ENCODE data around the gene SNCA. TPM values are rescaled to one million over a fixed set of nuclear protein-coding genes. Genes with fewer than 3 reads are reported as not detected.

SNCA gene
- total RNA-seq, 1 experiment from 2014 or later, result 179 TPM

DNA sequence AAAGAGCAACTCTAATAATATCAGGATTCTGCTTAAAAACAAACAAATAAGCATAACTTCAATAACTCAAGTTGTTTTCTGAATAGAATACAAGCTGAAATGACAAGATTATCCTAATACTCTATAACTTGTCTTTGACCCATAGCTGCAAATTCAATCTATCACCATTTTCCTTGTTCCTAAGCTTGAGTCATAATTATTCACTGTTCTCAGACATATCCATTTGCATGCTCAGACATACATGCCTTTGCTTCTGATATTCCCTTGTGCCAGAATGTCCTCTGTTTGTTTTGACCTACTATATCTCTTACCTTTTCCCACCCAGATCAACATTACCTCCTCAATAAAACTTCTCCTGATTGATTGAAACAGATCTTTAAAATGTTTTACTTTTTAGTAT is 109.7 kb downstream of the SNCA start:
- no peak for DNase-seq (ENCODE audit: low read depth, low spot score)
- in situ Hi-C loops (cut with HindIII; ENCODE audit: low pct_unique_long_range_greater_than_20kb, low sequenced_read_pairs), result no loop called here

DNA sequence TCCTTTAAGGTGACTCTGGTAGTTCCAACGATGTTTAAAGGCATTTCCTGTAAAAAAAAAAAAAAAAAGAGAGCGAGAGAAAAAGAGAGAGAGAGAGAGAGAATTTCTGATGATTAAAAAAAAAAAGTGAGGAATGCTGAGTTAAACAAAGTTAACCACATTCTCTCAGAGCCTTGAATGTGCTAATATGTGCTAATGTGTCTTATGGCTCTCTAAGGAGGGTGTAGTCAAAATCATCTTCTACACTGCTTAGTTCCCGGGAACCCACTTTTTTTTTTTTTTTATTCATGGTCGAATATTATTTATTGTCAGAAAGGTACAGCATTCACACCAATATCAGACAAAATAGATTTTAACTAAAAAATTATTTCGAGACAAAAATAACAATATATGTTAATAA is 111.7 kb downstream of the SNCA start:
- in situ Hi-C loops (cut with HindIII; ENCODE audit: low pct_unique_long_range_greater_than_20kb, low sequenced_read_pairs), result no loop called here
- no peak for DNase-seq (ENCODE audit: low read depth, low spot score)

DNA sequence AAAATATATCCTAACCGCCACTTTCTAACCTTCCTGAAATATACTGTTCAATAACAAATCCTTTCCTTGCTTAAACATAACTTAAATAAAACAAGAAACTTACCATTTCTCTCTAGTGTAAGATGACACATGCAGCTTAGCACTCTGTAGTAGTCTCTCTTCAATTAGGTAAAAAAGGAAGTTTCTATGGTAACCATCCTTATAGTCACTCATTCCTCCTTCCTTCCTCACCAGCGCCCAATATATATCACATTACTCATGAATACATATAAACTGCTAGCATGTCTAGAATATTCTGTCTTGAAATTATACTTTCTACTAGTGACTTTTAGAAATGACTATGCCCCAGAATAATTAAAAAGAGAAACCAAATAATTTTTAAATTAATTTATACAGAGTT is 112.2 kb downstream of the SNCA start:
- in situ Hi-C loops (cut with HindIII; ENCODE audit: low pct_unique_long_range_greater_than_20kb, low sequenced_read_pairs), result no loop called here
- no peak for DNase-seq (ENCODE audit: low read depth, low spot score)

DNA sequence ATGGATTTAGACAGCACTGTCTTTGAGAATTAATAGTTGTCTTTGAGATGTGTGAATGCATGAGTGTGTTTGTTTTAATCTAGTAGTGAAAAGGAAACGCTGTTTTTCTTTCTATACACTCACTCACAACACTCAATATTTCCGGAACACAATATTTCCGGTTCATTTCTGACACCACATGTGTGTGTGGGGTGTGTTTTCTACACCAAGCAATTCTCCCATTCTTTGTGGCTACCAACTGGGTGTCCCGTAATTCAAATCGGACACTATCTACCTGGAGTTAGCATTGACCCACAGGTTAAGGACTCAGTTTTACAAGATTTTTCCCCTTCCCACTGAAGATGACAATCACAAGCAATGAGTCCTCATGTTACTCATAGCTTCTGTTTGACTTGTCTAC is 113.9 kb downstream of the SNCA start:
- in situ Hi-C loops (cut with HindIII; ENCODE audit: low pct_unique_long_range_greater_than_20kb, low sequenced_read_pairs), result no loop called here
- peak; percentile 4 for DNase-seq (ENCODE audit: low read depth, low spot score)

DNA sequence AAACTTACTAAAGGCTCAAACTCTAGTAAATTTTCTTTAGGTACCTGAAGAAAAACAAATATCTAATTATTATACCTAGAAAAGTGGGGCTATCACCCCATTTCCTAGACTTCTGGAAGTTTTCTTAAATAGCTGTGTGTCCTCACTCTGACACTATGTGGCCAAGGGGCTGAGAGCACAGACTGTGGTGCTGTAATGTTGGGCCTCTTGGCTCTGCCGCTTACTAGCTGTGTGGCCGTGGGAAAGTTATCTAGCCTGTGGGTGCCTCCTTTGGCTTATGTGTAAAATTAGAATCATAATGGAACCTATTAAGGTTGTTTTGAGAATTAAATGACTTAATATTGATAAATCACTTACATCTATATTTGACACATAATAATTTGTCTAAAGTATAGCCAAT is 114.4 kb downstream of the SNCA start:
- DNase-seq (ENCODE audit: low read depth, low spot score), result no peak
- in situ Hi-C loops (cut with HindIII; ENCODE audit: low pct_unique_long_range_greater_than_20kb, low sequenced_read_pairs), result no loop called here

DNA sequence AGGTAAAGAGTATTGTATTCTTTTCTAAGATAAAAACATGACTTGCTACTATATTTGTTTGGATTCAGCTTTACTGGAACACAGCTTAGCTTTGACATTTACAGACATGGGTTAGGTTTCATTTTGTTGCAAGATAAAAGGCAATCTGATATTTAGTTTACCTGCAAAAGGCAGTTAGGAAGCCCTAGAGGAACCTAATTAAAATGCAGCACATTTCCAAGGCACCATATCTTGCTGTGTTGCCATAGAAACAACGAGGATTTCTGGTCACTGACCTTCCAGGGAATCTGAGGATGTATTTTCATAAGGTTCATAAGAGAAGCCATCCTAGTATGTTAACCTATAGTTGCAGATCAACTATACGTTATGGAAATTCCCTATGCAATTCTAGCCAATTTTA is 116.0 kb downstream of the SNCA start:
- in situ Hi-C loops (cut with HindIII; ENCODE audit: low pct_unique_long_range_greater_than_20kb, low sequenced_read_pairs), result no loop called here
- no peak for DNase-seq (ENCODE audit: low read depth, low spot score)

DNA sequence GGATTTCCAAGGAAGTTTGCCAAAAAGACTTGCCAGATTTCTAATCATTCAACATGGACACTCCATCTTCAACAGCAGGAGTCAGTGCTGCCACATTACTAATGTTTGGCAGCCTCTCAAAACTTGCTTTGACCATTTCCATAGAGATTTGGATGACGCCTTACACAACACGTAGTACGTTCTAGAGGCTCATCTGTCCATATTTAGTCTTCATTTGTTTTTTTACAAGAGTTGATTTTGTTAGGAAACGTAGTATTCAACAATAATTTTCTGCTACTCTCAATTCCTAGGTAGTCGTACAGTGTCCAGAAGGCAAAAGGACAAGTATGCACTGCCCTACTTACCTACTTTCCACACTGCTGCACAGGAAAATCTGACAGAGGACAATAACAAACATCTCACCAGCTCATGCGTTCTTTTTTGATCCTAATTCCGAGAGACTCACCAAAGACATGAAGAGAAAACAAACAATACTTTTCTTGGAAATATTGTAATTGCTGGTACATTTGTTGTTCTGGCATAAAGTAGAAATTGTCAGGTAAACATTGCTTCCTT is 117.3 kb downstream of the SNCA start:
- in situ Hi-C loops (cut with HindIII; ENCODE audit: low pct_unique_long_range_greater_than_20kb, low sequenced_read_pairs), result no loop called here
- DNase-seq (ENCODE audit: low read depth, low spot score), result no peak

DNA sequence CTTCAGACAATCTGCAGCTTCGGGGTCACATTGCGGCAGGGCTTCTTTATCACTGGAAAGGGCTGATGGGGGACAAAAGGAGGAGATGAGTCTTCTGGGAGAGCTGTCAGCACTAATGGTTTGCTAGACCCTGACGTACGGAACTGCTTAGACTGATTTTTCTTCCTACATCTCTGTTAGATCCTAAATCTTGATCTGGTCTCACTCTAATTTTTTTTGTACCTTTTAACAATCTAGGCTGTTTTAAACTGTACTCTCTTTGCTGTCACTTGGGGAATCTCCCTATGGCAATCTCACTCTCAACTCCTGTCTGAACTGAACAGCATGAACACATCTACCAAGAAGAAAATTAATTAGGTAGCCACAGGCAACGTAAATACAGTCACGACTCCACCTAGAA is 120.1 kb downstream of the SNCA start:
- DNase-seq (ENCODE audit: low read depth, low spot score), result no peak
- in situ Hi-C loops (cut with HindIII; ENCODE audit: low pct_unique_long_range_greater_than_20kb, low sequenced_read_pairs), result no loop called here

DNA sequence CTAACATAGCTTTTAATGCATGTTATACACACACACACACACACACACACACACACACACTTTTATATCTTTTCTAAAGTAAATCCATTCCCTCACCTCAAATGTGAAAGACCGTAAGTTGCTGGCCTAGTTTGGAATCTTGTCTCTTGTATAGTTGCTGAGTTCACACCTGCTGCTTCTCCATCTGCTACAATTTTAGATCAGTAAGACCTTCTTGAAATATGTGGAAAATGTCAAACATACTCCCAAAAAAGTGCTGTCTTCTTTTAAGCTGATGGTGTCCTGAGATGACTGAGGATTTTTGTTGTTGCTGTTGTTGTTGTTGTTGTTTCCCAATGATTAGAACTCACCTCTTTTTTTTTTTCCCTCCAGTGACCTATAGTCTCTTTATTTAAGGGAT is 121.3 kb downstream of the SNCA start:
- DNase-seq (ENCODE audit: low read depth, low spot score), result no peak
- in situ Hi-C loops (cut with HindIII; ENCODE audit: low pct_unique_long_range_greater_than_20kb, low sequenced_read_pairs), result no loop called here

DNA sequence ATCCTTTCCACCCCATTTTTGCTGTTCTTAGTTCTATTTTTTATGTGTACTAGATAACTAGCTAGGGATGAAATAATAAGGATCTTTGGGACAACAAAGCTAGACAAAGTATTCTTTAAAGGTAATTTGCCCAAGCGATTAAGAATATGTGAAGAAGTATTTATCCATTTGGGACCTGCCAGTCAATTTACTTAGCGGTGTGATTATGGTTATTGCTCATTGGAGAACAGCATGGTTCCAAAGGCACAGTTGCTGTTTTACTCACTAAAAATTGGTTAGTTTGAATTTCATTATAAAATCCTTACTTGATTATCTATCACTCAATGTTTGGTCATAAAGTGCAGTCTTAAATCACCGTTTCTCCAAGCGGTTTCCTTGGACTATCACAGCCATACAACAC is 124.1 kb downstream of the SNCA start:
- in situ Hi-C loops (cut with HindIII; ENCODE audit: low pct_unique_long_range_greater_than_20kb, low sequenced_read_pairs), result no loop called here
- DNase-seq (ENCODE audit: low read depth, low spot score), result no peak

DNA sequence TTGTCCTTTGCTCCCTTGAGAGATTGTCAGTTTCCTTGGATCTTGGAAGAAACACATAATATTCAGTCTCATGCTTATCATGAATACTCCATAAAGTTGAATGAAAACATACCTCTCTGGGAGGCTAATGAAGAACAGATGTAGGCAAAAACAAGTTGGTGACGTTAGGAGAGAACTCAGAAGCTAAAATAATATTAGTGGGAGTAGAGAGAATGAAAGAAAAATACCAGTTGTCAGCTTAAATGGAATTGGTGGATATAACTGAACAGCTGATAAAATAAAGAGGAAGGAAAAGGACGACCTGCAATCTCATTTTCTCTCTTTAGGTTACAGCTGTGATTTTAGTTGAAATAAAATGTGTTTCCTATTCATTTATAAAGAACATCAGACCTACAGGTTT is 124.8 kb downstream of the SNCA start:
- in situ Hi-C loops (cut with HindIII; ENCODE audit: low pct_unique_long_range_greater_than_20kb, low sequenced_read_pairs), result no loop called here
- no peak for DNase-seq (ENCODE audit: low read depth, low spot score)

DNA sequence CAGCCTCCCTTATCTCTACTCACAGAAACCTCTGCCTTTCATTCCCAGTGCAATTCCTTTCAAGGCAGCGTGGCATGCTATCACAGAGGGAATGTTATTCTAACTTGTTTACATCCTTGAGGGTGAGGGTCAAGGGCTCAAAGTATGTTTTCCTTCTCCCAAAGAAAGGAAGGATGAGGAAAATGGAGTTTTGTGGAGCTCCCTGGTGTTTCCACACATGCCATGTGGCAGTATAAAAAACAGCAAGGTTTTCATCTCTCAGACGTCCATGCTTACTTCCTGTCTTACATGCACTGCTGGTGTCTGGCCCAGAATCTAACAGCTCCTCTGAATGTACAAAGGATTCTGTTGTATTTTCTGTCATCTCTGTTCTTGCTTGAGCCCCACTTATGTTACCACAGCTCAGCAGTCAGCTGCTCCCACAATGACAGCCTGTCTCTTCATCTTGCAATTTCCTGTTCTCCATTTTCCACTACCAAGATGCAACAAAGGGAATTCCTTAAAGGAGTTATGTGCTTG is 128.0 kb downstream of the SNCA start:
- DNase-seq (ENCODE audit: low read depth, low spot score), result peak; percentile 96
- in situ Hi-C loops (cut with HindIII; ENCODE audit: low pct_unique_long_range_greater_than_20kb, low sequenced_read_pairs), result no loop called here

DNA sequence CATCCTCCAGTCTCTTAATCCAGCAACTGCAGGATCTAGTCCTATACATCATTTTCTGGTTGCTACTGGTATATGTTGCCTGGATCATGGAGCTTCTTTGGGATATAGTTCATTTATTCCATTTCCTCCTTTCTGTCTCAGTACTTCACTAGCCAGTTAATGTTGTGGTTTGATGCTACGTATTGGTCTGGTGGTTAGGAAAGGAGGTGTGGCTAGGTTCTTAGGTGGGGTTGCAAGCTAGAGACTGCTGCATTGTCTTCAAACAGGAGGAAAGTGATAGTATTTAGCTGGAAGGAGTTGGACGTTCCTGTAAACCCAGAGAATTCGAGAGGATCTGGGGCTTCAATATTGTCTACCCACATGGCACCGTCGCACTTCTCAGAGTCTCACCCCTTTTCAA is 129.5 kb downstream of the SNCA start:
- no peak for DNase-seq (ENCODE audit: low read depth, low spot score)
- in situ Hi-C loops (cut with HindIII; ENCODE audit: low pct_unique_long_range_greater_than_20kb, low sequenced_read_pairs), result no loop called here

DNA sequence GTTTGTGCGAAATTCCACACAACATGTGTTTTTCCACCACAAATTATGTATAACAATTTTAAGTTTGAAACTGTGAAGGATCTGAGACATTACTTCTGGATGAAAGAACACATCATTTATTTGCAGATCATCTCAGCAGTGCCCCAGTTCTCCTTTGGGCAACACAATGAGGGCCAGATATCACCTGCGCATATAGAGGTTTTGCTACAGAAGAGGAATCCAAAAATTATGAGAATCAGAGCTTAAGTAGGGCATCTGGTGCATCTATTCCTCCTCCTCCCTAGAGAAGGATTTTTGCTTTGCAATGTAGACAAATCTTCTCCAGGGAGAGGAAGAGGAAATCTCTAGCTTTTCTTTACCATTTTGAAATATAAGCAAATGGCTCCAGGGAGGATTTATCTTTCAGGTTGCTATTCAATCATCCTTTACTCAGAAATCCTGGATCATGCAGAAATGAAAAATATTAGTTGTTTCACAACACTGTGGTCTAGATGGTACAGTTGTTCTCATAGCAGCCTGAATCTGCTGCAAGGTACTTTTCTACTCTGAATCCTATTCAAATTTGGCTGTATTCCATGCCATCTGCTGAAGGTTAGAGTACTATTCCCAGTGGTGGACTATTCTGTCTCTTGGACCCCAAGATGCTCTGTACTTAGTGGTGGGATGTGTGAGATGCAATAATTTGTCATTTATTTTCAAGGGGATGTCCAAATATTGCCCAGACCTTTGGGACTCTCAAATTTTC is 132.1 kb downstream of the SNCA start:
- in situ Hi-C loops (cut with HindIII; ENCODE audit: low pct_unique_long_range_greater_than_20kb, low sequenced_read_pairs), result no loop called here
- no peak for DNase-seq (ENCODE audit: low read depth, low spot score)

DNA sequence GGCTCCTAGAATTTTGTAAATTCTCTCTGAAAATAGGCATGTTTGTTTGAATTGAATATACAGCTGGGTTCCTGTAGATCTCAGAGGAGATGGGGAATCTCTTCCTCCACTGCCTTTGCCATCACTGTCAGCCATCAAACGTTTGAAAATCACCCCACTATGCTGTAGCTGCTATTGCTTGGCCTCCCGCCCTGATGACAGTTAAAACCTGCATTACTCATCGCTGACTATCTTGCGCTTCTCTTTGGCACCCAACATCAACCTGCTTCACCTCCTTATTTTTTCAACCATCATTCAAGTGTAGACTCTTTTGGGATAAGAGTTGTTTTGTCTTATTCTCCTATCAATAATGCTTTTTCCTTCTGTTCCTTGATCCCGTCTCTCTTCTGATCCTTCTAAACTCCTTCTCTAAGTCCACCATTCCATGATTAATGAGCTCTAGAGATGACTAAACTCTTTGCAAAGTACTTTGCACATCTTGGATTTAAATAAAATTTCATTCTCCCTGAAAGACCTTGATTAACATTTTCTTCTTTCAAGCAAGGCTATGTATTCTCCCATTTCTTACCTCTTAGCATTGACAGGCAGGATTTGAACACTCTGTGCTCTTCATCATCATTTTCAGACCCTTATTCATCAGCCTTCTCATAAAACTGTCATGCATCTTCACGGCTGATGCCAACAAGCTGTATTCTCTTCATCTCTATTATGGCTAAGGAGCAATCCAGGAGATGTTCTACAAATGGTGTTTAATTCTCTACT is 133.0 kb downstream of the SNCA start:
- in situ Hi-C loops (cut with HindIII; ENCODE audit: low pct_unique_long_range_greater_than_20kb, low sequenced_read_pairs), result no loop called here
- no peak for DNase-seq (ENCODE audit: low read depth, low spot score)

DNA sequence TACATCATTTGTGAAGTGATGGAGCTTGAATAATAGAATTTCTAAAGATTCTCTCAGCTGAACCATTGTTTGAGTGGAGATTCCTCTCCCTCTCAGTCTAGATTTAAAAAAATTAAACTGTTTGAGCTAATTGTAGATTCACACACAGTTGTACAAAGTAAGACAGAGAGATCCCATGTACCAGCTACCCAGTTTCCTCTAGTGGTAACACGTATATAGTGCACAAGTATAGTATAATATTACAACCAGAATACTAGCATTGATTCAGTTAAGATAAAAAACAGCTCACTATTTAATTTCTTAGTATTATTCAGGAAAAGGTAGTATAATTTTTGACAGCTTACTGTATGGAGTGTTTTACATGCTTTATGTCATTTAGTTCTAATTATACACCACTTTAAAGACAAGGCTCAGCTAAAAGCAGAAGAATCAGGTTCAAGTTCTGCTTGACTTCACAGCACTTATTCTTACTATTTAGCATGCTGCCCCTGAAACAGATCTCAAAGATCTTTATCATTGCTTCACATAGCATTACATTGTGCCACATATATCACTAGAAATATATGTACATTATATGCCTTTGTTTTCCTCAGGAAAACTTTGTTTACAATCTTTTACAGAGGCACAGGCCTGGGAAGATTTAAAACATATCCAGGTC is 136.1 kb downstream of the SNCA start:
- in situ Hi-C loops (cut with HindIII; ENCODE audit: low pct_unique_long_range_greater_than_20kb, low sequenced_read_pairs), result no loop called here
- DNase-seq (ENCODE audit: low read depth, low spot score), result no peak

DNA sequence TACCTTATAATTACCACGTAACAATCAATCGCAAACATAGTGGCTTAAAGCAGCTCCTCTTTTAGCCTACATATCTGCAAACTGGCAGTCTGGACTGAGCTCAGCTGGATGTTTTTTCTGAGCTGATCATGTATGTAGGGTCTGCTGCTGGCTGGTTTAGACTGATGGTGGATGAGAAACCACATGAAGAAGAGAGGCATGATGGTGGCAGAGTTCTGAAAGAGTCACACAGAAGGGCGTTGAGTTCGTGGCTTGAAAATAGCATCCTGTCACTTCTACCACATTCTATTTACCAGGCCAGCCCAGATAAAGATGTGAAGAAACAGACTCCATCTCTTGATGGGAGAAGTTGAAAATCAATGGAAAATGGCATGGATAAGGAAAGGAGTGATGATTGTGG is 151.3 kb downstream of the SNCA start:
- in situ Hi-C loops (cut with HindIII; ENCODE audit: low pct_unique_long_range_greater_than_20kb, low sequenced_read_pairs), result no loop called here
- DNase-seq (ENCODE audit: low read depth, low spot score), result no peak

DNA sequence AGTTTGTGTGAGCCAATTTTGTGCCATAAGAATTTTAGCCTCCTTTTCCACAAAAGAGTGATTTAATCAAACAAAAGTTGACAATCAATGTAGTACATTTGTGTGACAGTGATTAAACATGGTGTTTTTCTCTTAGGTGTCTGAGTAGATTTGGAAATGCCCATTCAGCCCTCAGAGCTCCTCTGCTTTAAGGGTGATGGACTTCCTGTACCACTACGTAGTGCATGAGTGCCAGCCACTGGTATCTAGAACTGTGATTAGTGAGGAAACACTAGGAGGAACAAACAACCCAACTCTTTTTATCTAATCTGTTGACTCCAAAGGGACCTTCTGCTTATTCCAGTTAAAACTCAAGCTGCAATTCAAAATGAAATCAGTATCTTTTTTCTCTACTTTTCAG is 151.7 kb downstream of the SNCA start:
- in situ Hi-C loops (cut with HindIII; ENCODE audit: low pct_unique_long_range_greater_than_20kb, low sequenced_read_pairs), result no loop called here

More for the DNA sequence above, 151.7 kb downstream of the SNCA start:
- no peak for DNase-seq (ENCODE audit: low read depth, low spot score)

All from SK-MEL-5 (cell line).